GM12878 (cell line): ENCODE results near the gene PLCG1. TPM values are rescaled to one million over a fixed set of nuclear protein-coding genes. Genes with fewer than 3 reads are reported as not detected.

Experiments used
- BCL11A ChIP-seq: IDR thresholded peaks from 2 replicates; pipeline ENCODE4 v1.6.1; 2011; ENCODE audit warnings: low read depth, low read length
- HCFC1 ChIP-seq: fragments of 150-350 bp; IDR thresholded peaks from 2 replicates; pipeline ENCODE4 v1.6.1; 2014; ENCODE audit warnings: low read length
- KLF5 ChIP-seq: fragments of 450-650 bp; IDR thresholded peaks from 2 replicates; pipeline ENCODE4 v1.6.1; 2014; ENCODE audit warnings: mild to moderate bottlenecking; ENCODE audit not compliant: partially characterized antibody
- MTA3 ChIP-seq: IDR thresholded peaks from 2 replicates; pipeline ENCODE4 v1.6.1; 2012; ENCODE audit warnings: low read length, inconsistent platforms, borderline replicate concordance
- NR2C2 ChIP-seq: IDR thresholded peaks from 2 replicates; pipeline ENCODE4 v1.6.1; 2011; ENCODE audit warnings: borderline replicate concordance, low read depth; ENCODE audit not compliant: control insufficient read depth, insufficient read length
- POLR2AphosphoS2 ChIP-seq: IDR thresholded peaks from 2 replicates; pipeline ENCODE4 v1.6.1; 2011; ENCODE audit warnings: low read depth, mild to moderate bottlenecking, low read length, improper control_type of control experiment, moderate library complexity
- RUNX3 ChIP-seq: IDR thresholded peaks from 2 replicates; pipeline ENCODE4 v1.6.1; 2012; ENCODE audit warnings: low read length, inconsistent platforms
- SMARCA5 ChIP-seq: fragments of 450-650 bp; IDR thresholded peaks from 2 replicates; pipeline ENCODE4 v1.6.1; 2017; ENCODE audit warnings: mild to moderate bottlenecking
- SUZ12 ChIP-seq: fragments of 200-600 bp; sonication (generic); IDR thresholded peaks from one replicate; pipeline ENCODE4 v1.6.1; 2018; ENCODE audit warnings: antibody characterized with exemption, mild to moderate bottlenecking; ENCODE audit not compliant: unreplicated experiment
- ZNF24 ChIP-seq: fragments of 450-650 bp; IDR thresholded peaks from 2 replicates; pipeline ENCODE4 v1.6.1; 2017; ENCODE audit warnings: antibody characterized with exemption, mild to moderate bottlenecking
- ZNF384 ChIP-seq: IDR thresholded peaks from 2 replicates; pipeline ENCODE4 v1.6.1; 2012; ENCODE audit warnings: low read depth, mild to moderate bottlenecking, low read length, improper control_type of control experiment, borderline replicate concordance
- ZNF592 ChIP-seq: fragments of 450-650 bp; IDR thresholded peaks from 2 replicates; pipeline ENCODE4 v1.6.1; 2017; ENCODE audit warnings: mild to moderate bottlenecking, moderate library complexity
- ZNF687 ChIP-seq: fragments of 450-650 bp; IDR thresholded peaks from 2 replicates; pipeline ENCODE4 v1.6.1; 2017; ENCODE audit warnings: mild to moderate bottlenecking, moderate library complexity
- ZZZ3 ChIP-seq: IDR thresholded peaks from 2 replicates; pipeline ENCODE4 v1.6.1; 2011; ENCODE audit warnings: low read depth; ENCODE audit not compliant: control insufficient read depth, insufficient read length
- polyA plus RNA-seq, 11 experiments: library from polyadenylated mRNA; depleted of rRNA in 4 of 11; unstranded in 6 of 11; stranded (reverse) in 5 of 11; fragments of >200 nt; fragmentation: Nextera tagmentation in 4 of 11; fragmentation: Illumina TruSeq in 1 of 11; extraction: Ambion mirVana in 4 of 11; extraction: Trizol in 1 of 11; gene quantifications; 1 replicate in 1 of 11; 2 replicates in 10 of 11; pipeline versions ENCODE4 v1.2.1 to v1.2.3, GENCODE V29; 2011 to 2016; ENCODE audit warnings: inconsistent platforms in 2 of 11, missing spikeins in 2 of 11, low read depth in 1 of 11
- total RNA-seq, 4 experiments: library from RNA; depleted of rRNA in 3 of 4; stranded (reverse); fragments of >200 nt in 3 of 4; fragmentation: Illumina TruSeq in 1 of 4; extraction: Trizol in 1 of 4; gene quantifications; 2 replicates each; pipeline versions ENCODE4 v1.2.1 to v1.2.3, GENCODE V29; 2013 to 2021
- TF ChIP-seq, protein P1 (sequence below): fragments of 450-650 bp; IDR thresholded peaks from 2 replicates; pipeline ENCODE4 v1.6.1; 2017; ENCODE audit warnings: mild to moderate bottlenecking, low read depth, inconsistent platforms; ENCODE audit not compliant: poor library complexity, severe bottlenecking
- TF ChIP-seq, protein P2 (sequence below): fragments of 150-350 bp; IDR thresholded peaks from 2 replicates; pipeline ENCODE4 v1.6.1; 2014; ENCODE audit warnings: mild to moderate bottlenecking, low read depth, low read length

Gene PLCG1
- total and polyA plus RNA-seq, 10 of the 15 experiments (the other 5 are each of a cell fraction or from before 2014, with no cell fraction given): 2.6 to 114 (median 45.3) TPM

- TF ChIP-seq NR2C2 (no peak), HCFC1 (no peak), SMARCA5 (peak; percentile 82), BCL11A (no peak), RUNX3 (no peak), ZNF687 (peak; percentile 8; the same call in 1 of the 2 replicates), ZNF24 (peak; percentile 11; the same call in 1 of the 2 replicates), SUZ12 (no peak), ZNF592 (peak; percentile 52; the same call in 1 of the 2 replicates), KLF5 (no peak), ZNF384 (no peak), POLR2AphosphoS2 (no peak), ZZZ3 (no peak), MTA3 (no peak)
- TF ChIP-seq, protein P1, sequence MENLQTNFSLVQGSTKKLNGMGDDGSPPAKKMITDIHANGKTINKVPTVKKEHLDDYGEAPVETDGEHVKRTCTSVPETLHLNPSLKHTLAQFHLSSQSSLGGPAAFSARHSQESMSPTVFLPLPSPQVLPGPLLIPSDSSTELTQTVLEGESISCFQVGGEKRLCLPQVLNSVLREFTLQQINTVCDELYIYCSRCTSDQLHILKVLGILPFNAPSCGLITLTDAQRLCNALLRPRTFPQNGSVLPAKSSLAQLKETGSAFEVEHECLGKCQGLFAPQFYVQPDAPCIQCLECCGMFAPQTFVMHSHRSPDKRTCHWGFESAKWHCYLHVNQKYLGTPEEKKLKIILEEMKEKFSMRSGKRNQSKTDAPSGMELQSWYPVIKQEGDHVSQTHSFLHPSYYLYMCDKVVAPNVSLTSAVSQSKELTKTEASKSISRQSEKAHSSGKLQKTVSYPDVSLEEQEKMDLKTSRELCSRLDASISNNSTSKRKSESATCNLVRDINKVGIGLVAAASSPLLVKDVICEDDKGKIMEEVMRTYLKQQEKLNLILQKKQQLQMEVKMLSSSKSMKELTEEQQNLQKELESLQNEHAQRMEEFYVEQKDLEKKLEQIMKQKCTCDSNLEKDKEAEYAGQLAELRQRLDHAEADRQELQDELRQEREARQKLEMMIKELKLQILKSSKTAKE: no peak
- TF ChIP-seq, protein P2, sequence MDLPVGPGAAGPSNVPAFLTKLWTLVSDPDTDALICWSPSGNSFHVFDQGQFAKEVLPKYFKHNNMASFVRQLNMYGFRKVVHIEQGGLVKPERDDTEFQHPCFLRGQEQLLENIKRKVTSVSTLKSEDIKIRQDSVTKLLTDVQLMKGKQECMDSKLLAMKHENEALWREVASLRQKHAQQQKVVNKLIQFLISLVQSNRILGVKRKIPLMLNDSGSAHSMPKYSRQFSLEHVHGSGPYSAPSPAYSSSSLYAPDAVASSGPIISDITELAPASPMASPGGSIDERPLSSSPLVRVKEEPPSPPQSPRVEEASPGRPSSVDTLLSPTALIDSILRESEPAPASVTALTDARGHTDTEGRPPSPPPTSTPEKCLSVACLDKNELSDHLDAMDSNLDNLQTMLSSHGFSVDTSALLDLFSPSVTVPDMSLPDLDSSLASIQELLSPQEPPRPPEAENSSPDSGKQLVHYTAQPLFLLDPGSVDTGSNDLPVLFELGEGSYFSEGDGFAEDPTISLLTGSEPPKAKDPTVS: no peak
Measured at GRCh38 chr20:41137614-41138474, 501 bp downstream of the PLCG1 start (continued).
